Naive thymus-derived CD8-positive, alpha-beta T cell (primary cell): ENCODE measurements around the gene C6orf52. TPM values are rescaled to one million over a fixed set of nuclear protein-coding genes. Genes with fewer than 3 reads are reported as not detected.

Source experiments
- ATAC-seq, 2 donors: fragments of 150-1000 bp; cut with Tn5 transposase in 1 of 2; sonication (Bioruptor Pico), chemical (Tn5 transposase) in 1 of 2; 1 replicate in 1 of 2; 2 replicates in 1 of 2; pipeline ENCODE4 v1.10.0; 2021; ENCODE audit warnings: mild to moderate bottlenecking in 2 of 2, moderate library complexity in 2 of 2
- POLR2A ChIA-PET: fragments of 350-600 bp; sonication (Branson Sonifier 250); formaldehyde crosslinking; loops from one replicate; lab custom pipeline; 2021; ENCODE audit warnings: antibody characterized with exemption; lab: Charles Lee
- DNase-seq, 10 donors: peaks; one replicate each; pipeline versions ENCODE4 v3.0.0 to v3.0.0-alpha.2; 2020 to 2022
- H3K27ac Mint-ChIP-seq, 10 donors: one replicate each; pipeline ENCODE4 v1.8.0; 2020 to 2022; ENCODE audit warnings: mild to moderate bottlenecking in 10 of 10, mixed read lengths in 10 of 10, moderate library complexity in 4 of 10, inconsistent platforms in 1 of 10
- H3K27me3 Mint-ChIP-seq, 5 donors: one replicate each; pipeline ENCODE4 v1.8.0; 2021 to 2022; ENCODE audit warnings: mixed read lengths in 5 of 5
- H3K36me3 Mint-ChIP-seq, 3 donors: one replicate each; pipeline ENCODE4 v1.8.0; 2020 to 2022; ENCODE audit warnings: mixed read lengths in 3 of 3, mild to moderate bottlenecking in 2 of 3, inconsistent platforms in 1 of 3
- H3K4me1 Mint-ChIP-seq, 4 donors: one replicate each; pipeline ENCODE4 v1.8.0; 2021 to 2022; ENCODE audit warnings: mixed read lengths in 4 of 4
- H3K4me3 Mint-ChIP-seq, 10 donors: one replicate each; pipeline ENCODE4 v1.8.0; 2020 to 2022; ENCODE audit warnings: mild to moderate bottlenecking in 10 of 10, mixed read lengths in 10 of 10, moderate library complexity in 6 of 10, inconsistent platforms in 1 of 10
- H3K9me3 Mint-ChIP-seq, 9 donors: one replicate each; pipeline ENCODE4 v1.8.0; 2020 to 2022; ENCODE audit warnings: mixed read lengths in 9 of 9, mild to moderate bottlenecking in 3 of 9, inconsistent platforms in 1 of 9, moderate library complexity in 1 of 9
- polyA plus RNA-seq, 3 donors: library from polyadenylated mRNA; unstranded; fragments of 300-500 nt; fragmentation: Illumina TruSeq; gene quantifications; one replicate each; pipeline ENCODE4 v1.2.3, GENCODE V29; 2021
- total RNA-seq, 8 experiments: library from RNA in 2 of 8; stranded (reverse) in 2 of 8; gene quantifications; one replicate each; pipeline ENCODE4 v1.2.3 and lab custom pipeline; 2021 to 2026

Gene C6orf52
- total and polyA plus RNA-seq, 5 experiments from 2014 or later: 0.60 to 1.8 (median 1.1) TPM; not detected in 1

DNA sequence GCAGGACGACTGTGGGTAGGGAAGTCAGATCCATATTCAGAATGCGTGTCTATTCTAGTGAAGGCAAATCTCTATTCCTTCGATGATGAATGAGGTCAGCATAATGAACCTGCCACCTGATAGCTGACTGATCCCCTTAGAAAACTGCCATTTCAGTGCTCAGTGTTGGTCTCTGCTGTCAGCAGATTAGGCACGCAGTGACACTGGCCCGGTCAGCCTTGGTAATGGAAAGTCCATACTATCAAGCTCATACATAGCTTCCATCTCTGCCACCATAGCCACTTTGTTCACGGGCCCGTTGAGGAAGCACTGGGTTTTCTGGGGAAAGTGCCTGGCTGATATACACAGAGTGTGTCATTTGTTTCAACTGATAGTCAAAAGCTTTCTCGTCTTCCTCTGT, 54.0 kb downstream of the C6orf52 start:
- ATAC-seq (no peak), DNase-seq (no peak)
- no peak overlapping the region for H3K4me3 Mint-ChIP-seq
- POLR2A ChIA-PET: no interaction called here
- no peaks in the 10 kb centered on the region for H3K36me3 Mint-ChIP-seq
- peaks cover 9 to 13% (median 11%) of the 10 kb centered on the region in 4 donors for H3K4me1 Mint-ChIP-seq
- peaks cover 0 to 5% (median 0%) of the 10 kb centered on the region in 9 donors for H3K9me3 Mint-ChIP-seq
- H3K27ac Mint-ChIP-seq: no peak overlapping the region
- peaks cover 11 to 16% (median 12%) of the 10 kb centered on the region in 5 donors for H3K27me3 Mint-ChIP-seq

GRCh38 chr6:10633216-10633615, 61.2 kb downstream of the C6orf52 start:
- POLR2A ChIA-PET: no interaction called here
- peaks cover 0 to 2% (median 0%) of the 10 kb centered on the region in 5 donors for H3K27me3 Mint-ChIP-seq
- peaks cover 0 to 3% (median 0%) of the 10 kb centered on the region in 4 donors for H3K4me1 Mint-ChIP-seq
- ATAC-seq (no peak), DNase-seq (no peak)
- peaks cover 0 to 11% (median 0%) of the 10 kb centered on the region in 9 donors for H3K9me3 Mint-ChIP-seq
- no peaks in the 10 kb centered on the region for H3K36me3 Mint-ChIP-seq
- no peak overlapping the region for H3K27ac Mint-ChIP-seq
- no peak overlapping the region for H3K4me3 Mint-ChIP-seq

DNA sequence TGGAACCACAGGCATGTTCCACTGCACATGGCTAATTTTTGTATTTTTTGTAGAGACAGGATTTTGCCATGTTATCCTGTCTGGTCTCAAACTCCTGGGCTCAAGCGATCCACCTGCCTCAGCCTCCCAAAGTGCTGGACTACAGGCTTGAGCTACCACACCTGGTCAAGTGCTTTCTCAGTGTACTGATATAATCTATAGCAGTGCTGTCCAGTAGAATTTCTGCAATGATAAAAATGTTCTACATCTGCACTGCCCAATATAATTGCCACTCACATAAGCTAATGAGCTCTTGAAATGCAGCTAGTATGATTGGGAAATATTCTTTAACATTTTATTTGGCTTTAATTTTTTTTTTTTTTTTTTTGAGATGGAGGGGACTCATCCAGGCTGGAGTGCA, 64.2 kb downstream of the C6orf52 start:
- no peak for DNase-seq
- Mint-ChIP-seq H3K27ac (peak overlapping the region in 1 of 10 donors; percentile 56), H3K27me3 (no peaks in the 10 kb centered on the region), H3K4me3 (no peak overlapping the region), H3K4me1 (peaks cover 0 to 3% (median 0%) of the 10 kb centered on the region in 4 donors), H3K36me3 (peaks cover 0 to 4% (median 3%) of the 10 kb centered on the region in 3 donors), H3K9me3 (peaks cover 0 to 4% (median 0%) of the 10 kb centered on the region in 9 donors)
- POLR2A ChIA-PET: no interaction called here
- no peak for ATAC-seq

DNA sequence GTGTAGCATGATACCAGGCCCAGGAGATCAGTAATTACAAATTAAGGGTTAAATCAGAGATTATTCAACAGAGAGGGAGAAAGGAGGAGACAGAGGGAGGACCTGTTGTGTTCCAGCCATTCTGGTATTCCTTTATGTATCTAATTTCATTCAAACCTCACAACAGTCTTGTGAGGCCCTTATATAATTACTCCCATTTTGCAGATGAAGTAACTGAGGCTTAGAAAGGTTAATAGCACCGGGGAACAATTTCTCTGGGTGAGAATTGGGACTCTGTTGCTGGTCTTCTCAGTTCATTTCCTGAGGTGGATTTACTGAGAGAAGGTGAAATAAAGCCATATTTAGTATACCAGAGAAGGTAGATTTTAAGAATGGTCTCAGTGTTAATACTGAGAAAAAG, 66.6 kb downstream of the C6orf52 start:
- no peaks in the 10 kb centered on the region for H3K27me3 Mint-ChIP-seq
- ATAC-seq (no peak), DNase-seq (no peak)
- H3K36me3 Mint-ChIP-seq: peaks cover 8 to 22% (median 18%) of the 10 kb centered on the region in 3 donors
- H3K9me3 Mint-ChIP-seq: peaks cover 0 to 3% (median 0%) of the 10 kb centered on the region in 9 donors
- H3K27ac Mint-ChIP-seq: no peak overlapping the region
- POLR2A ChIA-PET: no interaction called here
- H3K4me3 Mint-ChIP-seq: no peak overlapping the region
- no peaks in the 10 kb centered on the region for H3K4me1 Mint-ChIP-seq

DNA sequence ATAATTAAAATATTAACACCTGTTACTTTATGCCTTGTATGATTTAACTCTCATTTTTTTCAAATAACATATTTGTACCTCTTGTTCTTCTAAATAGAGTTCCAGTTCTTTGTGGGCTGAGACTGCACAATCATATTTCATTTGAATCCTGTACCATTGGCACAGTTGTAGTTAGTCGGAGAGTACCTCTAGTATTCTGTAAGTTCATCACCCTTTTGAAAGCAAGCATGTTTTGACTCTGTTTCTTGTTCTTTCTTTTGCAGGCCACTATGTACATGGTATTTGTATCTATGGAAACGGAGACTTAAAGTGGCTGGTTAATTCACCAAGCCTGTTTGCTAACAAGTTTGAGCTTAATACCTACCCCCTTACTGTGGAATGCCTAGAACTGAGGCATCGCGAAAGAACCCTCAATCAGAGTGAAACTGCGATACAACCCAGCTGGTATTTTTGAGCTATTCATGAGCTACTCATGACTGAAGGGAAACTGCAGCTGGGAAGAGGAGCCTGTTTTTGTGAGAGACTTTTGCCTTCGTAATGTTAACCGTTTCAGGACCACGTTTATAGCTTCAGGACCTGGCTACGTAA, 68.2 kb downstream of the C6orf52 start:
- peak overlapping the region in 1 of 10 donors; percentile 25 for H3K27ac Mint-ChIP-seq
- no peaks in the 10 kb centered on the region for H3K27me3 Mint-ChIP-seq
- DNase-seq (no peak), ATAC-seq (no peak)
- POLR2A ChIA-PET: no interaction called here
- no peak overlapping the region for H3K4me3 Mint-ChIP-seq
- peaks cover 13 to 35% (median 29%) of the 10 kb centered on the region in 3 donors for H3K36me3 Mint-ChIP-seq
- no peaks in the 10 kb centered on the region for H3K4me1 Mint-ChIP-seq
- H3K9me3 Mint-ChIP-seq: peaks cover 0 to 4% (median 2%) of the 10 kb centered on the region in 9 donors

DNA sequence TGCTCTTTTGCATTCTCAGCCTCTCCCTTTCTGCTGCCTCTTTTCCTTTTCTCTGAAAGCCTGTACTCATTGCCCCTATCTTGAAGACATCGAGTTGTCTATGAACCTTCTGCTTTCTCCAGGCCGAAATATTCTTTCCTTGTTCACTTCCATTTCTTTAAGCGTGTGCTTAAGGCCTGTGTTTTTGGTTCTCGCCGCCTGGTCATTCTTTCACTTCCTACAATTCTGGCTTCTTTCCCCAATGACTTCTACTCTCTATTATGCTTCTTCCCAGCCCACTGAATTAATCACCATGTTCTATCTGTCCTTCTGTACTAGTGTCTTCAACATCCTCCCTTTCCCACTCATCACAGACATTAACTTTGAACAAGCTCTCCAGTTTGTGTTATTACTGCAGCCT, 69.6 kb downstream of the C6orf52 start:
- DNase-seq (no peak), ATAC-seq (no peak)
- POLR2A ChIA-PET: no interaction called here
- Mint-ChIP-seq H3K4me1 (no peaks in the 10 kb centered on the region), H3K27me3 (no peaks in the 10 kb centered on the region), H3K4me3 (no peak overlapping the region), H3K9me3 (peaks cover 0 to 4% (median 2%) of the 10 kb centered on the region in 9 donors), H3K27ac (no peak overlapping the region), H3K36me3 (peaks cover 15 to 37% (median 31%) of the 10 kb centered on the region in 3 donors)

DNA sequence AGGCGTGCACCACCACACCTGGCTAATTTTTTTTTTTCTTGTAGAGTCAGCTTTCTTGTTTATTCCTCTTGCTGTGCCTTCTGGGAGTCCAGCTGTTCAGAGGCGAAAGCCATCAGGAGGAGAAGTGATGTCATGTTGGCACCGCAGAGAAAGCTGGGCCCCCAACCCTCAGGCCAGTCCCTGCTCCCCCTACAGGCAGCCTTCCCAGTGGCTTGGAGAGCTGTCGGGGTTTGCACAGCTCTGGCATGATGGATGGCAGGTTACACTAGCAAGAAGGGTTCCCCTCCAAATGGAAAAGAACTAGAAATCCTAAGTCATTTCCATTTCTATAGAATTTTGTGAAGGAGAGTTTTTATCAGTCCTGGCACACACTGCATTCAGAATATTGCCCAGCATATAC, 72.6 kb downstream of the C6orf52 start:
- Mint-ChIP-seq H3K27me3 (no peaks in the 10 kb centered on the region), H3K36me3 (peaks cover 15 to 37% (median 31%) of the 10 kb centered on the region in 3 donors), H3K4me1 (no peaks in the 10 kb centered on the region), H3K27ac (no peak overlapping the region), H3K4me3 (no peak overlapping the region), H3K9me3 (peaks cover 0 to 4% (median 2%) of the 10 kb centered on the region in 9 donors)
- DNase-seq: no peak
- POLR2A ChIA-PET: no interaction called here
- ATAC-seq: no peak

Other genes starting within 250 kb of the C6orf52 start
- gene GCNT2, start 173.3 kb downstream of the C6orf52 start, total RNA-seq: 1 to 10 TPM; 3.9 to 4.6 TPM
- 1 to 10 TPM in 2 of 3 donors, under 1 TPM in 1; 0.85 to 1.8 (median 1.3) TPM for gene GCNT2, start 173.3 kb downstream of the C6orf52 start, polyA plus RNA-seq
- gene PAK1IP1, start 356 bp upstream of the C6orf52 start, total RNA-seq: 10 to 100 TPM in 1 of 2 experiments, 1 to 10 TPM in 1; 8.5 to 11.0 TPM
- 10 to 100 TPM; 17.6 to 26.9 (median 22.4) TPM for gene PAK1IP1, start 356 bp upstream of the C6orf52 start, polyA plus RNA-seq
- gene TMEM14C, start 28.5 kb upstream of the C6orf52 start, total RNA-seq: 10 to 100 TPM; 33.7 to 35.8 TPM
- 100 to 1,000 TPM in 2 of 3 donors, 10 to 100 TPM in 1; 95.9 to 205 (median 135) TPM for gene TMEM14C, start 28.5 kb upstream of the C6orf52 start, polyA plus RNA-seq
- 10 to 100 TPM; 76.4 to 83.9 TPM for gene TMEM14B, start 53.2 kb upstream of the C6orf52 start, total RNA-seq
- 100 to 1,000 TPM; 194 to 241 (median 212) TPM for gene TMEM14B, start 53.2 kb upstream of the C6orf52 start, polyA plus RNA-seq
- not detected for gene MAK, start 143.9 kb upstream of the C6orf52 start, total RNA-seq
- gene MAK, start 143.9 kb upstream of the C6orf52 start, polyA plus RNA-seq: under 1 TPM in 2 of 3 donors, not detected in 1; 0.09 to 0.13 TPM
- not detected for gene GCM2, start 187.4 kb upstream of the C6orf52 start, total RNA-seq
- gene GCM2, start 187.4 kb upstream of the C6orf52 start, polyA plus RNA-seq: not detected
- not detected for gene SYCP2L, start 192.4 kb upstream of the C6orf52 start, total RNA-seq
- gene SYCP2L, start 192.4 kb upstream of the C6orf52 start, polyA plus RNA-seq: not detected